Jurkat, Clone E6-1 (cell line): ENCODE data around the gene RAD21L1.

Experiments
- DNase-seq: peaks from one replicate; pipeline ENCODE4 v3.0.0-alpha.2; 2011; ENCODE audit warnings: low read depth, low spot score
- H3K4me3 ChIP-seq: 2 replicates; pipeline ENCODE4 v1.5.1; 2011; ENCODE audit warnings: mild to moderate bottlenecking, low read length, control low read depth, moderate library complexity

The RAD21L1 gene

DNA sequence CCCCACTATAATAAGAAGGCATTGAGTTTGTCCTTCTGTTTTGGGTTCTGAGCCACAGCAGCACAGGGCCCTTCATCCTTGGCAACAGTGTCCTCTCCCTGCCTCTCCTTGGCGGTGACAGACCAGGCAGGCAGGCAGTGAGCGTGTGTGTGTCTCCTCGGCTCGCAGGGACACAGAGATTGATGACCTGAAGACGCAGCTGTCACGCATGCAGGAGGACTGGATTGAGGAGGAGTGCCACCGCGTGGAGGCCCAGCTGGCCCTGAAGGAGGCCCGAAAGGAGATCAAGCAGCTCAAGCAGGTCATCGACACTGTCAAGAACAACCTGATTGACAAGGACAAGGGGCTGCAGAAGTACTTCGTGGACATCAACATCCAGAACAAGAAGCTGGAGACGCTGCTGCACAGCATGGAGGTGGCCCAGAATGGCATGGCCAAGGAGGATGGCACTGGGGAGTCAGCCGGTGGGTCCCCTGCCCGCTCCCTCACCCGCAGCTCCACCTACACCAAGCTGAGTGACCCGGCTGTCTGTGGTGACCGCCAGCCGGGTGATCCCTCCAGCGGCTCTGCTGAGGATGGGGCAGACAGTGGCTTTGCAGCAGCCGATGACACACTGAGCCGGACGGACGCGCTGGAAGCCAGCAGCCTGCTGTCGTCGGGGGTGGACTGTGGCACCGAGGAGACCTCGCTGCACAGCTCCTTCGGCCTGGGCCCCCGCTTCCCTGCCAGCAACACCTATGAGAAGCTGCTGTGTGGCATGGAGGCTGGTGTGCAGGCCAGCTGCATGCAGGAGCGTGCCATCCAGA, 79.1 kb downstream of the RAD21L1 start:
- H3K4me3 ChIP-seq: no peak overlapping the region
- no peak for DNase-seq
